Suprapubic skin (tissue), 4 donors: ENCODE measurements around the gene PHTF2. TPM values are rescaled to one million over a fixed set of nuclear protein-coding genes. Genes with fewer than 3 reads are reported as not detected.

Source experiments
- DNase-seq, 2 donors: peaks; one replicate each; pipeline ENCODE4 v3.0.0-alpha.2; 2019; ENCODE audit warnings: low spot score in 2 of 2
- H3K27ac ChIP-seq: fragments of 200-600 bp; sonication (generic); one replicate; pipeline ENCODE4 v1.5.1; 2019
- H3K27me3 ChIP-seq: fragments of 200-600 bp; sonication (generic); one replicate; pipeline ENCODE4 v1.5.1; 2019
- H3K36me3 ChIP-seq: fragments of 200-600 bp; sonication (generic); one replicate; pipeline ENCODE4 v1.5.1; 2019
- H3K4me1 ChIP-seq: fragments of 200-600 bp; sonication (generic); one replicate; pipeline ENCODE4 v1.5.1; 2019
- H3K4me3 ChIP-seq: fragments of 200-600 bp; sonication (generic); one replicate; pipeline ENCODE4 v1.5.1; 2019; ENCODE audit warnings: mild to moderate bottlenecking
- H3K9me3 ChIP-seq: fragments of 200-600 bp; sonication (generic); one replicate; pipeline ENCODE4 v1.5.1; 2019
- CTCF ChIP-seq, 2 donors: fragments of 200-600 bp in 1 of 2; fragments of 450-650 bp in 1 of 2; sonication (generic) in 1 of 2; IDR thresholded peaks; one replicate each; pipeline ENCODE4 v1.5.1; 2016 to 2019; ENCODE audit warnings: antibody characterized with exemption in 2 of 2, mild to moderate bottlenecking in 1 of 2, moderate library complexity in 1 of 2
- EP300 ChIP-seq: sonication (generic); formaldehyde crosslinking; IDR thresholded peaks from one replicate; pipeline ENCODE4 v1.6.1; 2017; ENCODE audit warnings: antibody characterized with exemption
- POLR2A ChIP-seq, 2 donors: fragments of 450-650 bp; IDR thresholded peaks; one replicate each; pipeline ENCODE4 v1.6.1; 2017; ENCODE audit warnings: antibody characterized with exemption in 2 of 2, mild to moderate bottlenecking in 2 of 2, moderate library complexity in 2 of 2
- POLR2AphosphoS5 ChIP-seq, 3 donors: sonication (generic); formaldehyde crosslinking; IDR thresholded peaks; one replicate each; pipeline ENCODE4 v1.6.1; 2017; ENCODE audit warnings: antibody characterized with exemption in 3 of 3
- WGBS: methylation state at CpG from one replicate; pipeline ENCODE4 v1.1.5; 2018; 5-methylcytosine and 5-hydroxymethylcytosine counted together
- total RNA-seq, 4 donors: library from RNA; depleted of rRNA; stranded (reverse); fragments of >200 nt; gene quantifications; one replicate each; pipeline ENCODE4 v1.1.0, GENCODE V29; 2016

Gene PHTF2
- total RNA-seq, 4 donors from 2014 or later, result 9.6 to 33.7 (median 15.7) TPM

GRCh38 chr7:78002021-78002420 is 203.4 kb downstream of the PHTF2 start:
- Histone ChIP-seq H3K9me3 (no peaks in the 10 kb centered on the region), H3K4me3 (no peak overlapping the region), H3K36me3 (no peaks in the 10 kb centered on the region), H3K4me1 (no peaks in the 10 kb centered on the region), H3K27me3 (no peaks in the 10 kb centered on the region), H3K27ac (no peak overlapping the region)
- TF ChIP-seq EP300, result no peak
- no peak for TF ChIP-seq CTCF (IDR thresholded peaks at IDR 0.05)
- TF ChIP-seq POLR2AphosphoS5 (IDR thresholded peaks at IDR 0.05), result no peak
- TF ChIP-seq POLR2A (IDR thresholded peaks at IDR 0.05), result no peak
- no peak for DNase-seq
- WGBS, result 64% methylated on average over 3 of the region's 3 CpGs

GRCh38 chr7:78002715-78003114 is 204.1 kb downstream of the PHTF2 start:
- no peak for DNase-seq
- Histone ChIP-seq H3K27me3 (no peaks in the 10 kb centered on the region), H3K27ac (no peak overlapping the region), H3K36me3 (no peaks in the 10 kb centered on the region), H3K4me3 (no peak overlapping the region), H3K9me3 (no peaks in the 10 kb centered on the region), H3K4me1 (no peaks in the 10 kb centered on the region)
- 93% methylated on average over 4 of the region's 4 CpGs for WGBS
- TF ChIP-seq POLR2AphosphoS5 (IDR thresholded peaks at IDR 0.05) (no peak), EP300 (no peak), POLR2A (IDR thresholded peaks at IDR 0.05) (no peak), CTCF (IDR thresholded peaks at IDR 0.05) (no peak)

GRCh38 chr7:78006063-78006755 is 207.6 kb downstream of the PHTF2 start:
- no peak overlapping the region for H3K27ac ChIP-seq
- H3K4me1 ChIP-seq, result no peaks in the 10 kb centered on the region
- H3K27me3 ChIP-seq, result no peaks in the 10 kb centered on the region
- WGBS, result 92% methylated on average over 9 of the region's 10 CpGs
- TF ChIP-seq POLR2AphosphoS5 (IDR thresholded peaks at IDR 0.05) (no peak), CTCF (IDR thresholded peaks at IDR 0.05) (no peak), POLR2A (IDR thresholded peaks at IDR 0.05) (no peak), EP300 (no peak)
- no peak for DNase-seq
- H3K9me3 ChIP-seq, result no peaks in the 10 kb centered on the region
- H3K4me3 ChIP-seq, result no peak overlapping the region
- H3K36me3 ChIP-seq, result no peaks in the 10 kb centered on the region

Other genes with a start within 250 kb of the PHTF2 start
- 10 to 100 TPM; 17.1 to 19.7 (median 18.3) TPM for gene RSBN1L, start 102.3 kb upstream of the PHTF2 start, total RNA-seq
- 10 to 100 TPM in 2 of 4 donors, 1 to 10 TPM in 2; 8.3 to 13.5 (median 10.8) TPM for gene TMEM60, start 339 bp upstream of the PHTF2 start, total RNA-seq